CD4-positive, alpha-beta T cell treated with Interleukin-4 for 4 hours (primary cell): ENCODE measurements around the gene DOCK3.
"Not testable (repeated sequence)": the region's sequence is repeated elsewhere in the genome, so short reads cannot be mapped to it uniquely, and the experiment has no call there.

ENCODE experiments used
- DNase-seq: peaks from one replicate; pipeline ENCODE4 v3.0.0-alpha.2; 2020

DOCK3 gene

GRCh38 chr3:50806031-50806430, 131.3 kb downstream of the DOCK3 start:
- no peak for DNase-seq

DNA sequence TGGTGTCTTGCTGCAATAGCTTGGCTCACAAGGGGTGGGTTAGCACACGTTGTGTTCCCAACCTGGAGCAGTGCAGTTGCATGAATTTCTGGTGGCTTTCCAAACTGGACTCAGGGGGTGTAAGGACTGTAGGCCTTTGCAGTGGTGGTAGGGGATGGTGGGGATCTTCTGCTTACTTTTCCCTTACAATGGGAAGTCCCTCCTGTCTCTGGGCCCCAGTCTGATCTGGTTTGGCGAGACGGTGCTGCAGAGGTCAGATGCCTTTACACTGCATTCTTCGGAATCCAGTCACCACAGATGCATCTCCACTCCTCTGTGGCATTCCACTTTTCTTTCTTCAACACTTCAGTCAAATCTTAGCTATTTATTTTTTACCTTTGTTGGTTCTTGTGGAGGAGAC, 132.1 kb downstream of the DOCK3 start:
- no peak for DNase-seq

- no peak for DNase-seq
Observed at GRCh38 chr3:50807266-50807665, 132.5 kb downstream of the DOCK3 start.

DNA sequence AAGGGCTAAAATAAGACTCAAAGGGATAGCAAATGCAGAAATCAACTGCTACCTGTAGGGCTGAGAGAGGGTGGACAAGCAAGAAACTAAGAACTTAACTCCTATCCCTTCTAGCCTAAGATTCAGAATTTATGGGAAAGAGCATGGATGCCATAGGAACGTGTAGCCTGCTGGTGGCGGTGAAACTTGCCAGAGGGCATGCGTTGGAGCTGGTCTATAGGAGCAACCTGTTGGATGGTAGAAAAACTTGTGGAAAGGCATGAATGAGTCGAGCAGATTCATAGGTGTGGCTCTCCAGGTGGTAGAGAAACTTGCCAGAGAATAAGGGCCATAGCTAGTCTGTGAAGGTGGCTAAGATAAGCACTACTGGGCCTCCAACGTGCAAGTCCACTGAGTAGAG, 137.2 kb downstream of the DOCK3 start:
- no peak for DNase-seq

DNA sequence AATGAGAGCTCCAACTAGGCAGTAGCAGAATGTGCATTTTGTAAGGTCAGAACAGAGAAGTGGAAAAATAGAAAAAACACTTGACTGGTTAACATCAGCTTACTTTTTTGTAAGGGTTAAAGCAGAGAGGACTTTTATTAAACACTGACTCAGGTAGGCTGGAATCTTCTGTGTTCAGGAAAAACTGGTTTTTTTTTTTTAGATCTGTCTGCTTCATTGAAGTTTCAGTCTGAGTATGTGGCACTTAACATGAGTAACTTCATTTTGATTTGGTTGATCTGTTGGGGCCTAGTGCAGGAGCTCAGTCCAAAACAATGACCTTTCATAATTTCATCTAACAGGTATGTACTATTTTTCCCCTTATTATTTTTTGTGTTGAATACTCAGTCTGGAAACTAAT, 141.1 kb downstream of the DOCK3 start:
- DNase-seq = no peak

DNA sequence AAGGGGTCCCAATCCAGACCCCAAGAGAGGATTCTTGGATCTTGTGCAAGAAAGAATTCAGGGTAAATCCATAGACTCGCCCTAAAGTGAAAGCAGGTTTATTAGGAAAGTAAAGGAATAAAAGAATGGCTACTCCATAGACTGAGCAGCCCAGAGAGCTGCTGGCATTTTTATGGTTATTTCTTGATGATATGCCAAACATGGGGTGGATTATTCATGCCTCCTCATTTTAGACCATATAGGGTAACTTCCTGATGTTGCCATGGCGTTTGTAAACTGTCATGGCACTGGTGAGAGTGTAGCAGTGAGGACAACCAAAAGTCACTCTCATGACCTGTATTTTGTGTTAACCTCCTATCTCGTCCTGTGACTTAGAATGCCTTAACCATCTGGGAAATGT, 142.2 kb downstream of the DOCK3 start:
- no peak for DNase-seq

DNA sequence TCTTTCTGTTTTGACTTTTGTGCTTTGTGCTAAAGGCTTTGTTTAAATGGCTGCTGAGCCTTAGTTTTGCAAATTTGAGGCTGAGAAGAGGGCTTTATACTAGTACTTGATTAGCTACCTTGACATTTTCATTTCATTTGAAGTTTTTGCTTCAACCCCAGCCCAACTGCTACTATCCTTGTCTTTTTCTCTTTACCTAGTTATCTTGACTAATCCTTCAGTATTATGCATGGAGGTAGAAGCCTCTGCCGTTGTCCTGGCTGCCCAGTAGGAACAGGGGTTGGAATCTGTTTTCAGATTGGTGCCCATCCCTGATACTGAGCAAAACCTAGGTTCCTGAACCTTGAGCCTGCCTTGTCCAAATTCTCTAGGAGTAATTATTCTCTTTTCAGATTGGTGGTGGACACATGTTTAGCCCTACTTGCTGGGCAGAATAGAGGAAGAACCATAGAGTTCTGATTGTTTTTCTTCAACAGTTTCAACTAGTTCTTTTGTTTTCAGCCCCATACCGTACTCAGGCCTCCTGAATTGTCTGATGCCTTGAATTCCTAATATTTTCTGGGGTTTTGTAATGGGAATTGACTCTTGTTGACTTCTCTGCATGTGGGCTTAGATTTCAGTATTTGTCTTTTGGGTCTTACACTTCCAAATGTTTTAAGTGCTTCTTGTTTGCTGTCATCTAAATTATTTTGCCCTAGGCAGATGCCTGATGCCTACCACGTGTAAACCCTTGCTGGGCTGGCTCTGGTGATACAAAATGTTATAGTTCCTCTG, 143.2 kb downstream of the DOCK3 start:
- DNase-seq = no peak

DNA sequence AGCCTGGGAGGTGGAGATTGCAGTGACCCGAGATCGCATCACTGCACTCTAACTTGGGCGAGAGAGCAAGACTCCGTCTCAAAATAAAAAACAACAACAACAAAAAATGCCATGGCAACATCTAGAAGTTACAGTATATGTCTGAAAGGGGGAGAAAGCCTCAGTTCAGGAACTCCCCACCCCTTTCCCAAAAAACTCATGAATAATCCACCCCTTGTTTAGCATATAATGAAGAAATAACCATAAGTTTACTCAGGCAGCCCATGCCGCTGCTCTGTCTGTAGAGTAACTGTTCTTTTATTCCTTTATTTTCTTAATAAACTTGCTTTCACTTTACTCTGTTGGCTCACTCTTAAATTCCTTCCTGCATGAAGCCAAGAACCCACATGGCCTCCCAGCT, 145.2 kb downstream of the DOCK3 start:
- no peak for DNase-seq

DNA sequence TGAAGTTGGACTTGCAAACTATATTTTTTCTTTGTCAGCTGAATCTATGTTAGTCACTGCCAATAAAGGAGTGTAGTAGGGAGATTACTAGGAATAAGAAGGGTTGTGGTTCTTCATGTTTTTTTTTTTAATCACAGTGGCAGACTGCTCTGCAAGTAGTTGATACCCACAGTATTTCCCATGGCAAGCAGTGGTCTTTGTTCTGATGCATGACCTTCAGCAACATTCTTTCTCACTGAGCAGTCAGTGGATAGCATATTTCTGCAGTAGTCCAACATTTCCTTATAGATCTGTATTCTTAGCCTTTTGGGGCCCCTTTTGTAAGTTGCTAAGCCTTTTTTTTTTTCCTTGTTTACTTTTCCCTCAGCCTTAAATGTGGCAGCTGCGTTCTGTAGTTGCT, 151.1 kb downstream of the DOCK3 start:
- no peak for DNase-seq

DNA sequence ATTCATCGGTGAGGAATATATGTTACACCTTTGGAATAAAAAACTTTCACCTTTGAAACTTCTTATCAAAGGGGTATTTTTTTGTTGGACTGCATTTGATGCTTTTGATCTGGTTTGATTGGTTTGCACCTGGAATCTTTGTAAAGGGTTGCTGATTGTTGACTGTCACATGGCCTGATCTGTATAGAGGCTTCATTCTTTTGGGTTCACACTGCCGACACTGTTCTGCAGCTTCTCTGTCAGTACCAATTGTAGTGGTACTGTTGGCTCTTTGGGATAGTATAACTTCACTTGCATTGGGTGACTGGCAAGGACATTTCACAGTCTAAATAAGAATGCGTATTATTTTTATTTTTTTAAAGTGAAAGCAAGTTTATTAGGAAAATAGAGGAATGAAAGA, 155.7 kb downstream of the DOCK3 start:
- DNase-seq = no peak

DNA sequence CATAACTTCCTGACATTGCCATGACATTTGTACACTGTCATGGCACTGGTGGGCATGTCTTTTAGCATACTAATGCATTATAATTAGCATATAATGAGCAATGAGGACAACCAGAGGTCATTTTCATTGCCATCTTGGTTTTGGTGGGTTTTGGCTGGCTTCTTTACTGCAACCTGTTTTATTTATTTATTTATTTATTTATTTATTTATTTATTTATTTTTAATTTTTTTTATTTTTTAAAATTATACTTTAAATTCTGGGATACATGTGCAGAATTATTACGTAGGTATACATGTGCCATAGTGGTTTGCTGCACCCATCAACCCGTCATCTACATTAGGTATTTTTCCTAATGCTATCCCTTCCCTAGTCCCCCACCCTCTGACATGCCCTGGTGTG, 156.3 kb downstream of the DOCK3 start:
- DNase-seq = not testable (repeated sequence)

DNA sequence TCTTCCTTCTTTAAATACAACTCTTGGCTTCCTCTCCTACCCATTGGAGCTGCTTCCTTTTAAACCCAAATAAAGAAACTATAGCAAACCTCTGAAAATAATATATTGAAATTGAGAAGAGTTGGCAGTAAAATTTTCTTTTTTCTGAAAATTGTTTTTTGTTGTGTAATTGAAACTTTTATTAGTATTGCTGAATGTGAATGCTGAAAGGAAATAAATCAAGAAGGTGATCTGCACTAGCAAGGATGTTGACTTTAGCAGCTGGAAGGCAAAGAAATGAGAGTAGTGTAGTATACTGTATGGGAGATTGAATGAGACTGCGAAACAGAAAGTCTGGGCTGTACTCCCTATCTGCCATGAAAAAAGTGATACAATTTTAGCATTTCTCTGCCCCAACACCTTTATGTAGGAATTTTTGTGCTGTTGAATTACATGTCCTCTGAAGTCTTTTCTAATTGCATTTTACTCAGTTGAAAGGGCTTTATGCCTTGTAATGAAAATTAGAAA, 166.3 kb downstream of the DOCK3 start:
- DNase-seq = no peak

DNA sequence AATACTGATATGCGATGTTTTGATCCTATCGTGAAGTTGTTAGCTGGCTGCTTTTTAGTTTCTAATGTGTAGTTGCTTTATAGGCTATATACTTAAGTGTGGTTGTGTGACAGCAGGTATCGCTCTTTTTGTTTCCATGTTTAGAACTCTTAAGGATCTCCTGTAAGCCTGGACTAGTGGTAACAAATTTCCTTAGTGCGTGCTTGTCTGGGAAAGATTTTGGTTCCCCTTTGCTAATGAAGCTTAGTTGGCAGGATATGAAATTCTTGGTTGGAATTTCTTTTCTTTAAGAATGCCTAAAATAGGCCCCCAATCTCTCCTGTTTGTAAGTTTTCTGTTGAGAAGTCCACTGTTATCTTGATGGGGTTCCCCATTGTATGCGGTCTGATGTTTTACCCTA, 173.6 kb downstream of the DOCK3 start:
- no peak for DNase-seq

DNA sequence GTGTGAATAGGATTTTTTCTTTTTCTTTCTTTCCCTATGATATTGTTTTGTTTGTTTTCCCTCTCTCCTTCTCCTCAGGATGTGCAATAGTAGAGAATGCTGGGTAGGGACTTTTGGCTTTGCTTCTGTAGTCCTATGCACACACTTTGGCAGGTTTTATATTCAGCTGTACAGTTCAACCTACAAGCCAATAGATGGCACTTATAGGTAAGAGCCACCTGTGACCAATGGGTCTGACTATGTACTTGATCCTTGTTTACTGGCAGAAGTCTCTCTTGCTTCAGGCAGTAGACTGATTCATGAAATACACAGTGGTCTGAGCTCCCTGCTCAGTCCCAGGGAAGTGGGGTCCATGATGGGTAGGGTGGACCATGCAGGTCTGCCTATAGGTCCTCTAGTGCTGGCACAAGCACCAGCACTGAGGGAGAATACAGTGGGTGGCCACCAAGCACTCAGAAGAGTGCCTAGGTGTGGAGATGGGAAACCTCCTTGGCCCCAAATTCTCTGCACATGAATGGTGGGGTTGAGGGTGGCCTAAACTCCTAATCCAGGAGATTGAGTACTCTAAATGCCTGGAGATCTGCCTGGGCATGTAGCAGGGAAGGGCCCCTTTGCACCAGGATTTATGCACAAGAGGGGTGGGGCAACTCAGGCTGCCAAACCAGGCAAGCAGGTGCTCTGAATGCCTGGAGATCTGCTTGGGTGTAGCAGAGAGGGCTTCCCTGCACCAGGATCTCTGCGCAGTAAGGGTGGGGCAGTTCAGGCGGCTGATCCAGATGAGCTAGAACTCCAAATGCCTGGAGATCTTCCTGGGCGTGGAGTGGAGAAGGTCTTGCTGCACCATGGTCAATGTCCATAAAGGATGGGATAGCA, 176.1 kb downstream of the DOCK3 start:
- DNase-seq = no peak

- no peak for DNase-seq
Observed at GRCh38 chr3:50853936-50854335, 179.2 kb downstream of the DOCK3 start.

- DNase-seq = no peak
Observed at GRCh38 chr3:50862221-50862620, 187.5 kb downstream of the DOCK3 start.

- DNase-seq = no peak
Observed at GRCh38 chr3:50873376-50874157, 198.8 kb downstream of the DOCK3 start.

DNA sequence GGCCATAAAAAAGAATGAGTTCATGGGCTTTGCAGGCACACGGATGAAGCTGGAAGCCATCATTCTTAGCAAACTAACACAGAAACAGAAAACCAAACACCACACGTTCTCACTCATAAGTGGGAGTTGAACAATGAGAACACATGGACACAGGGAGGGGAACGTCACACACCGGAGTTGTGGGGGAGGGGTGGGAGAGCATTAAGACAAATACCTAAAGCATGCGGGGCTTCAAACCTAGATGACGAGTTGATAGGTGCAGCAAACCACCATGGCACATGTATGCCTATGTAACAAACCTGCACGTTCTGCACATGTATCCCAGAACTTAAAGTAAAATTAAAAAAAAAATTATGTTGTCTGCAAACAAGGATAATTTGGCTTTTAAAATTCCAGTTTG, 200.1 kb downstream of the DOCK3 start:
- DNase-seq = not testable (repeated sequence)

- no peak for DNase-seq
Observed at GRCh38 chr3:50876947-50877346, 202.2 kb downstream of the DOCK3 start.

GRCh38 chr3:50882733-50883132, 208.0 kb downstream of the DOCK3 start:
- not testable (repeated sequence) for DNase-seq

- no peak for DNase-seq
Observed at GRCh38 chr3:50883755-50884154, 209.0 kb downstream of the DOCK3 start.

GRCh38 chr3:50885070-50885850, 210.5 kb downstream of the DOCK3 start:
- no peak for DNase-seq
